ENCODE measurements around the gene STX8. TPM values are rescaled to one million over a fixed set of nuclear protein-coding genes. Genes with fewer than 3 reads are reported as not detected.

Gene STX8
- total RNA-seq, 1 experiment from 2014 or later: 38.8 TPM

- H3K9ac ChIP-seq (ENCODE audit: low read length): no peak overlapping the region
- H3K36me3 ChIP-seq (ENCODE audit: control insufficient read depth in 1 of 2, insufficient read depth in 2 of 2, low read length in 2 of 2): no peaks in the 10 kb centered on the region
- TF ChIP-seq ELF1 (IDR thresholded peaks at IDR 0.05; ENCODE audit: borderline replicate concordance, low read depth): no peak
- no peak for TF ChIP-seq ZNF274 (IDR thresholded peaks at IDR 0.05; ENCODE audit: low read depth, low read length)
- no peak for TF ChIP-seq YY1 (IDR thresholded peaks at IDR 0.05; ENCODE audit: extremely low read depth, insufficient replicate concordance, low read depth, low read length)
- no peak for TF ChIP-seq CTCF (IDR thresholded peaks at IDR 0.05 in 2 of 3, conservative IDR thresholded peaks at IDR 0.05 in 1 of 3; ENCODE audit: borderline replicate concordance in 1 of 3, insufficient read depth in 1 of 3, low read depth in 2 of 3, low read length in 2 of 3)
- no peak for TF ChIP-seq FOSL1 (IDR thresholded peaks at IDR 0.05; ENCODE audit: low read depth)
- TF ChIP-seq EGR1 (IDR thresholded peaks at IDR 0.05; ENCODE audit: low read depth): no peak
- no peak for TF ChIP-seq JUND (IDR thresholded peaks at IDR 0.05)
- no peak for TF ChIP-seq SRF (IDR thresholded peaks at IDR 0.05; ENCODE audit: low read depth)
- no peak for TF ChIP-seq SIN3A (IDR thresholded peaks at IDR 0.05; ENCODE audit: low read depth)
- TF ChIP-seq MAX (IDR thresholded peaks at IDR 0.05): no peak
- no peak for TF ChIP-seq POLR2A (IDR thresholded peaks at IDR 0.05; ENCODE audit: borderline replicate concordance, extremely low read depth, insufficient read depth, insufficient read length)
- no peak overlapping the region for H2AFZ ChIP-seq (ENCODE audit: low read depth, low read length, poor library complexity, severe bottlenecking)
- H3K27me3 ChIP-seq (ENCODE audit: insufficient read depth, low read length): no peaks in the 10 kb centered on the region
- intact Hi-C loops (cut with micrococcal nuclease): no loop called here
- POLR2A ChIA-PET: no interaction called here
- peaks cover 0 to 2% of the 10 kb centered on the region in 2 experiments; a peak in 2 of 4 replicates for H3K9me3 ChIP-seq (ENCODE audit: control insufficient read depth in 1 of 2, insufficient read depth in 1 of 2, low read depth in 1 of 2, low read length in 2 of 2)
- H3K4me2 ChIP-seq (ENCODE audit: low read length): no peak overlapping the region
- no peak overlapping the region for H3K27ac ChIP-seq (ENCODE audit: low read depth, low read length)
- no peaks in the 10 kb centered on the region for H3K79me2 ChIP-seq (ENCODE audit: insufficient read depth, low read length)
- BruUV-seq (replicated peaks): no TSS peak
- RAD21 ChIA-PET (ENCODE audit: low non-redundant PET in 1 of 2, low total read pairs in 2 of 2, uncharacterized antibody in 2 of 2, unreplicated experiment in 2 of 2): no interaction called here
- no peaks in the 10 kb centered on the region for H4K20me1 ChIP-seq (ENCODE audit: insufficient read depth)
- ATAC-seq: no peak
- no peak overlapping the region for H3K4me3 ChIP-seq (replicated peaks in 1 of 2; ENCODE audit: low read depth in 1 of 2, low read length in 2 of 2)
- H3K4me1 ChIP-seq (ENCODE audit: control insufficient read depth in 1 of 2, insufficient read depth in 2 of 2, low read length in 2 of 2): no peaks in the 10 kb centered on the region
- CTCF ChIA-PET: no interaction called here
- no peaks in the 10 kb centered on the region for H3K9me2 ChIP-seq (ENCODE audit: insufficient read depth)
- no peak for DNase-seq (ENCODE audit: low read depth, low spot score)
These were observed 354.3 kb downstream of the STX8 start for GRCh38 chr17:9221147-9221921.
